Pons (tissue), 1 donor: ENCODE measurements around the gene KXD1.

ENCODE experiments used
- DNase-seq: peaks from one replicate; pipeline ENCODE4 v3.0.0-alpha.2; 2016; ENCODE audit warnings: low spot score

KXD1 gene

DNA sequence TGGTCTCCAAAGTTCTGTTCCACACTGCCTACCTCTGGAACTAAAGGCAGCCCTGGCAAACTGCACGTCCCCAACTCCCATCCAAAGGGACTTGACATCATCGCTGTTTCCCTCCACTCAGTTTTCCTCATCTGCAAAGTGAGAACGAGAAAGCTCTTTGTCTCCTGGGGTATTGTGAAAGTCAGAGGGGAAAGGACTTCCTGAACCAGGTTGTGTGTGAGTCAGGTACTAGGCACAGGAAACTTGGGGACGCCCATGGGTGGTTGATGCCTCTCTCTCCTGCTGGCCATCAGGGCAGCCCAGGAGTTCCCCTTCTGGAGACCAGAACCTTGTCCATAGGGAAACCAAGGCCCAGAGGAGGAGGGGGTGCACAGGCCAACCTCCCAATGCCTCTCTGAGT lies 44.2 kb downstream of the KXD1 start:
- no peak for DNase-seq

- DNase-seq, result no peak
These were observed 45.7 kb downstream of the KXD1 start for GRCh38 chr19:18603255-18603957.

GRCh38 chr19:18603958-18604819 lies 46.5 kb downstream of the KXD1 start:
- no peak for DNase-seq

DNA sequence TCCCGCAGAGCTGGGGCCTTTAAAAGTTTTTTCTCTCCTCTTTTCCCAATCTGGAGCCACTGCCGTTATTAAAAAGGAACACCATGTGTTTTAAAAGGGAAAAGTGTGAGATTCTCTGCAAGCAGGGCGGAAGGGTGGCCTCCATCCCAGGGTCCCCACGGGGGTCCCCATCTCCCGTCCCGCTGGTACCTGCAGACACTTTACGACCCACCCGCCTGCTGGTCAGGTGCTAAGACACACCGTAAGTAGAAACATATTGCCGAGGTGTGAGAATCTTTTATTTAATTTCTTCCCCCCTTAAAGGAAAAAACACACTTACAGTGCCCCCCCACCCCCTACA lies 47.1 kb downstream of the KXD1 start:
- DNase-seq, result no peak

DNA sequence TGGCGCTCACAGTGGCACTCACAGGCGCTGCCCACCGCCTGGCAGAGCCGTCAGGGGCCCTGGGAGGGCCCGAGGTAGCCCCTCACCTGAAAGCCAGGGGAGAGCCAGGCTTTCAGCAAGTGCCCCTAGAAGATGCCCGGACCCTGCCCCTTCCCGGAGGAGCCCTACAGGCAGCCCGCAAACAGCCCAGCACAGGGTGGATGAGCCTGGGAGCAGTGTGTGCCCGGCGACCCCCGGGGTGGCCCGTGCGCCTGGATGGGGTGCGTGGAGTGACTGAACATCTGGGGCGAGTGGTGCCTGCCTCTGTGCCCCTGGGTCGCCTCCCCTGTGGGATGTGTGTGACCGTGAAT lies 47.5 kb downstream of the KXD1 start:
- no peak for DNase-seq

- no peak for DNase-seq
These were observed 48.0 kb downstream of the KXD1 start for GRCh38 chr19:18605546-18606280.

DNA sequence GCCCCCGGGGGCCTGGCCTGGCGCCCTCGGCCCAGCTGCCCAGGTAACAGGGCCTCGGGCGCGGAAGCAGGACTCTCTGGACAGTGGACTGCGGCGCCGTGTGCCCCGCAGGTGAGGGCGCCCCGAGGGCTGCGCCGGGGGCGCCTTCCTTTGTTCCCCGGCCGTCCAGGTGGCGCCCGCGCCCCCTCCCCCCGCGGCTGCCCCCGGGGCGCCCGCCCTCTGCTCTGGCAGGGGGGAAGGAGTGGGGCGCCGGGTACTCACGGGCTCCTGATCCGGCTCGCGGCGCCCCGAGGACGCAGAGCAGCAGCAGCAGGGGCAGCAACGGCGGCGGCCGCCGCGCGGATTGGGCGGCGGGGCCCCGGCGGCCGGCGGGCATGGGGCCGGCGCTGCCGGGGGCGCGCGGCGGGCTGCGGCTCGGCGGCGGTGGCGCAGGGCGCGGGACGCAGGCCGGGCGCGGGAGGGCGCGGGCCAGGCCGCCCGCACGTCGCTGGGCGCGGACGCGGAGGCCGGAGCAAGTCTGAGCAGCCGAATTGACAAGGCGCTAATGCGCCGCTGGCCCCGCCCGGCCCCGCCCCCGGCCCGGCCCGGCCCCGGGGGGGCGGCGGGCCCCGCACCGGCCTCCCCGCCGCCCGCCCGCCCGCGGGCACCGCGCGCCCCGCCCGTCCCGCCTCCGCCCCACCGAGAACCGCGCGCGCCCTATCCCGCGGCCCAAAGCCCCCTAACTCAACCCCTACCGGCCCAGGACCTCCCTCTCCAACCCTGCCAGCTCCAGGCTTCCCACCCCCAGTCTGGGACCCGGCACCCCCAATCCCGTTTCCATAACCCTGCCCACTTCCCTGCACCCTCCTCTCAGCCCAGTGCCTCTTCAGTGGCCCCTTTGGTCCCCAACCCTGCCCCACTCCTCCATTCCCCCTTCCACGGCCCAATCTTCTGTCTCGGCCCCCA lies 48.9 kb downstream of the KXD1 start, which contains the start of gene CRLF1:
TSS of gene CRLF1 (minus strand) at position 519 of the 945 bp plus-strand sequence. CDS start at position 376, 143 bp downstream.
- DNase-seq, result no peak

DNA sequence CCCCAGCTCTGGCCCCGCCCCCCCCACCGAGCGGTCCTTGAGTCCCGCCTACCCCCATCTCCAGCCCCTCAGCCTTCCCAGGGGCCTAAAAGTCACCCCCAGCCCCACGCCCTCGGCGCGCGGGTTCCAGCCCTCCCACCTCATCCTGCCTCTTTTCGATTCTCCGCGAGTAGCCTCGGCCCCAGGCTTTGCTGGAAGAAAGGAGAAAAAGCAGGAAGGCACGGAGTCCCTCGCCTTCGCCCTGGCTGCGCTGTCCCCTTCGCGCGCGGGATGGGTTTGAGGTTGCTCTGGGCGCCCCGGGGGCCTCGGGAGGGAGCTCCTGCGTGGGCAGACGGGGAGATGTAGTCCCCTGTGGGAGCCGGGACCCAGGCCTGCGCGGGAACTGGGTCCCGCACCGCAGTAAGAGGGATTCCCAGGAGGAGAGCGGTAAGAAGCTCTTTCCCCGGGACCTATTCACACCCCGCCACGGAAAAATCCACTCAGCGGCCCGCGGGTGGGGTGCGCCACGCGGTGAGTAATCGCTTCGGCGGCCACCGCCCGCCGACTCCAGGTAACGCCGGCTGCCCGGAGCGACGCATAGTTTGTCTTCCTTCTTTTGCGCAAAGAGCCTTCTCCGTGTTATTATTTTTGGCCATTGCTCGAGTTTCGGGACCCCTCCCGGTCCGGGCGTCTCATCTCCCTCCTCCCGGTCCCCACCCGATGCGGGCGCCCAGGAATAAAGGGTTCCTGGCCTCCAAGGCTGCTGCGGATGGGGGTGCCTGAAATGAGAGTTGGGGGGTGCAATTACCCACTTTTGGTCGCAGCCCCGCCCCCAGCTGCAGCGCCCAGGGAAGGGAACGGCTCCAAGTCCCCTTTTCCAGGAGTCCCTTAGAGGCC lies 49.8 kb downstream of the KXD1 start:
- no peak for DNase-seq

- DNase-seq, result no peak
These were observed 50.6 kb downstream of the KXD1 start for GRCh38 chr19:18608102-18608804.

- no peak for DNase-seq
These were observed 51.4 kb downstream of the KXD1 start for GRCh38 chr19:18608805-18609716.

- no peak for DNase-seq
These were observed 52.0 kb downstream of the KXD1 start for GRCh38 chr19:18609717-18610051.

DNA sequence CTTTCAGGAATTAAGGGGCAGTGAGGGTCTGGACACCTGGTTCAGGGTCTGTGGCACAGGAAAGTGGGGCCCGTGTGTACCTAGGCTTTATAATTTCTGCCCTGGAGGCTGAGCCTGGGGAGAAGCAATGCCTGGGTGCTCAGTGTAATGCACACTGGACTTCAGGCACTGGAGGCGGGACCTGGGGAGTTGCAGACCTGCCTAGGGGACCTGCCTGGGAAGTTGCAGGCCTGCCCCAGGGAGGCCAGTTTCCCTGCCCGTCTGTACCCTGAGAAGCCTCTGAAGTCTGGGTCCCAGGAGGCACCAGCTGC lies 52.5 kb downstream of the KXD1 start:
- DNase-seq, result no peak

DNA sequence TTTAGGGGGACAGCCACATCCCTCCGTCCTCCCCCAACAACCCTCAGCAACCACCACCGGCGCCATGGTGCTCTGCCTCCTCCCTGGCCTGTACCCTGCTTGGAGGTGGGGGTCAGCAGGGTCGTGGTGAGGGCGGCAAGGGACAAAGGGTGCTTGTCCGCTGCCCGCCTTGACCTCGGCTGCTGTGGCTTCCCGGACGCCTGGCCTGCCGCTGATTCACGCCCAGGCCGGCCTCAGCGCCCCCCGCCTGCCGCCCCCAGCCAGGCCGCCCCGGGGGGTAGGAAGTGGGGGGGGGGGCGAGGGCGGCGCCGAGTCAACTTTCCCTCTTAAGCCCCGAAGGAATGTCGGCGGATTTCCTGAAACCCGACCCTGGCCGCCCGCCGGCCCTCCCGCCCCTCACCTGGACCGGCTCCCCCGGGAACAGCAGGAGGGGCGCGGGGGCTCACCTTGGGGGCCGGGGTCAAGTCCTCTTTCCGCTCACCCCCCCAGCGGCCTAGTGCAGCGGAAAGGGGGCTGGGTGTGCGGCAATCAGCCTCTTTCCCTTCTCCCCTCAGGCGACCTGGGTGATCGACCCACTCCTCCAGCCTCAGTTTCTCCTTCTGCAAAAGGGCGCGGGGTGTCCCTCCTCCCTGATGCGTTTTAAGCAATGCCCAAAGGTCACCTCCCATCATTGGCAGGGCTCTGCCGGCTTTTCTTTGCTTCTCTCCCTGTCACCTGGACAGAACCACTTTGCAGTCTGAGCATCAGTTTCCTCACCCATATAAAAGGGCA lies 53.1 kb downstream of the KXD1 start:
- DNase-seq, result no peak

- DNase-seq, result no peak
These were observed 53.8 kb downstream of the KXD1 start for GRCh38 chr19:18611327-18612050.

DNA sequence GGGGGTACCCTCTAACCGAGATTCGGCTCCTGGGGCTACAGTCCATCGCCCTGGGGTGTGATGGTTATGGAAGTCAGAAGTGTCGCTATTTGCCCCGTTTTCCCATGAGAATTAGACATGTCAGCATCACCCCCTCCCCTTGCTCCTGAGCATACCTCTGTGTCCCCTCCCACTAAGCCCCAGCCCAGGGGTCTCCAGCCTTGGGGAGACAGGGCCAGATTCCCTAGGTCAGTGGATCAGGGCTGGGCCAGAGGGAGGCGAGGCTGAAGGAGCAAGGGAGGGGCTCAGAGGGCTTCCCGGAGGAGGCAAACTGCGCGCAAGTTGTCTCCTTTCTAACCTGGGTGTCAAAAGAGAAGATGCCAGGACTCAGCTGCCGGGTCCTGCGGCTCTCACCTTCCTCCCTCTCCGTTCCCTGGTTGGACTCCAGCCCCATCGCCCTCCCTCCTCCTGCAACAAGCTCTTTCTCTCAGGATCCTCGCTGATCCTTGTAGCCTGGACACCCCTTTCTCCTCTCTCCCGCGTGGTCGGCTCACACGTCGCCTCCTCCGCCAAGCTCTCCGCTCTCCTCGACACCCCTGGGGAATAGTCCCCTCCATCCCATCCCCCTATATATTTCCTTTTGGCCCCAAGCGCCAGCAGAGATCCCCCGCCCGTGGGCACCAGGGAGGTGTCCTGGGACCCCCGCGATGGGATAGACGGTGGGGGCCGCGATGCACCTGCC lies 54.5 kb downstream of the KXD1 start:
- DNase-seq, result no peak

GRCh38 chr19:18612772-18613588 lies 55.3 kb downstream of the KXD1 start, which contains the start of gene TMEM59L:
Gene TMEM59L (plus strand): TSS chr19:18612870. CDS start chr19:18612959, 89 bp downstream.
- no peak for DNase-seq
